Measurements from ENCODE around the gene PDE6A.
A peak's percentile ranks its signal among the peaks of the same experiment; 100 is the strongest.

Gene PDE6A

GRCh38 chr5:149833116-149833827, 111.3 kb downstream of the PDE6A start:
- no peak for TF ChIP-seq CTCF (IDR thresholded peaks at IDR 0.05; ENCODE audit: low read depth, low read length, missing control alignments)
- H3K4me3 ChIP-seq (ENCODE audit: low read depth, low read length), result no peak overlapping the region
- DNase-seq (ENCODE audit: low read depth), result no peak

- H3K4me3 ChIP-seq (ENCODE audit: low read depth, low read length), result no peak overlapping the region
- no peak for TF ChIP-seq CTCF (IDR thresholded peaks at IDR 0.05; ENCODE audit: low read depth, low read length, missing control alignments)
Measured at GRCh38 chr5:149832636-149833035, 112.0 kb downstream of the PDE6A start.

GRCh38 chr5:149831492-149831891, 113.1 kb downstream of the PDE6A start:
- H3K4me3 ChIP-seq (ENCODE audit: low read depth, low read length), result no peak overlapping the region
- no peak for DNase-seq (ENCODE audit: low read depth)
- no peak for TF ChIP-seq CTCF (IDR thresholded peaks at IDR 0.05; ENCODE audit: low read depth, low read length, missing control alignments)

More at GRCh38 chr5:149832636-149833035, 112.0 kb downstream of the PDE6A start:
- DNase-seq (ENCODE audit: low read depth), result no peak

GRCh38 chr5:149830579-149830978, 114.0 kb downstream of the PDE6A start:
- no peak for DNase-seq (ENCODE audit: low read depth)
- no peak overlapping the region for H3K4me3 ChIP-seq (ENCODE audit: low read depth, low read length)
- no peak for TF ChIP-seq CTCF (IDR thresholded peaks at IDR 0.05; ENCODE audit: low read depth, low read length, missing control alignments)

- TF ChIP-seq CTCF (IDR thresholded peaks at IDR 0.05; ENCODE audit: low read depth, low read length, missing control alignments), result peak; percentile 17
- no peak for DNase-seq (ENCODE audit: low read depth)
- no peak overlapping the region for H3K4me3 ChIP-seq (ENCODE audit: low read depth, low read length)
Measured at GRCh38 chr5:149829954-149830353, 114.6 kb downstream of the PDE6A start.

- TF ChIP-seq CTCF (IDR thresholded peaks at IDR 0.05; ENCODE audit: low read depth, low read length, missing control alignments), result peak; percentile 88
- peak; percentile 73 for DNase-seq (ENCODE audit: low read depth)
- no peak overlapping the region for H3K4me3 ChIP-seq (ENCODE audit: low read depth, low read length)
Measured at GRCh38 chr5:149828161-149829011, 116.2 kb downstream of the PDE6A start.
